Natural killer cell (primary cell): Measurements from ENCODE around the gene CACNA1D. TPM values are rescaled to one million over a fixed set of nuclear protein-coding genes. Genes with fewer than 3 reads are reported as not detected.

Experiments used
- ATAC-seq, 3 donors: fragments of 150-1000 bp in 2 of 3; fragments of 200-7000 bp in 1 of 3; cut with Tn5 transposase; 1 replicate in 1 of 3; 2 replicates in 2 of 3; pipeline ENCODE4 v1.10.0; 2021; ENCODE audit warnings: mild to moderate bottlenecking in 2 of 3, moderate library complexity in 2 of 3
- DNase-seq, 2 donors: peaks; one replicate each; pipeline versions ENCODE4 v3.0.0 to v3.0.0-alpha.2; 2013 to 2021; ENCODE audit warnings: mixed read lengths in 1 of 2
- H3K27ac ChIP-seq: one replicate; pipeline ENCODE4 v1.5.1; 2013; ENCODE audit warnings: mild to moderate bottlenecking, low read length
- H3K27me3 ChIP-seq: one replicate; pipeline ENCODE4 v1.6.1; 2013; ENCODE audit warnings: low read length; ENCODE audit not compliant: control insufficient read depth, insufficient read depth
- H3K36me3 ChIP-seq: one replicate; pipeline ENCODE4 v1.6.1; 2013; ENCODE audit warnings: low read length; ENCODE audit not compliant: control insufficient read depth, insufficient read depth
- H3K4me1 ChIP-seq: one replicate; pipeline ENCODE4 v1.6.1; 2013; ENCODE audit warnings: low read length; ENCODE audit not compliant: control insufficient read depth, insufficient read depth
- H3K4me3 ChIP-seq: one replicate; pipeline ENCODE4 v1.5.1; 2013; ENCODE audit warnings: low read length
- H3K9me3 ChIP-seq: one replicate; pipeline ENCODE4 v1.6.1; 2013; ENCODE audit warnings: low read length; ENCODE audit not compliant: control insufficient read depth, insufficient read depth
- H3K27ac Mint-ChIP-seq, 2 donors: one replicate each; pipeline ENCODE4 v1.8.0; 2022; ENCODE audit warnings: mild to moderate bottlenecking in 2 of 2, mixed read lengths in 2 of 2, moderate library complexity in 1 of 2
- H3K27me3 Mint-ChIP-seq, 2 donors: one replicate each; pipeline ENCODE4 v1.8.0; 2022; ENCODE audit warnings: low read depth in 2 of 2, mixed read lengths in 2 of 2
- H3K36me3 Mint-ChIP-seq: one replicate; pipeline ENCODE4 v1.8.0; 2022; ENCODE audit warnings: mixed read lengths
- H3K4me1 Mint-ChIP-seq, 2 donors: one replicate each; pipeline ENCODE4 v1.8.0; 2022; ENCODE audit warnings: mixed read lengths in 2 of 2
- H3K4me3 Mint-ChIP-seq: one replicate; pipeline ENCODE4 v1.8.0; 2022; ENCODE audit warnings: mild to moderate bottlenecking, moderate library complexity, mixed read lengths
- H3K9me3 Mint-ChIP-seq, 2 donors: one replicate each; pipeline ENCODE4 v1.8.0; 2022; ENCODE audit warnings: mixed read lengths in 2 of 2
- CTCF ChIP-seq: fragments of 200-600 bp; IDR thresholded peaks from one replicate; pipeline ENCODE4 v1.8.0; 2022; ENCODE audit warnings: antibody characterized with exemption
- WGBS: methylation state at CpG from one replicate; pipeline ENCODE4 v1.1.7; 2013; ENCODE audit warnings: missing lambda C conversion rate; ENCODE audit not compliant: insufficient coverage; 5-methylcytosine and 5-hydroxymethylcytosine counted together
- intact Hi-C: fragments of 100-400 bp; cut with micrococcal nuclease; formaldehyde crosslinking; loops from one replicate; pipeline ENCODE4 v1.14.2; 2022
- total RNA-seq, 4 donors: library from RNA; stranded (reverse); fragments of 120-200 nt in 1 of 4; gene quantifications; one replicate each; pipeline versions ENCODE4 v1.2.3 to v1.2.4, GENCODE V29; 2013 to 2022

The CACNA1D gene
- total RNA-seq, 3 donors from 2014 or later (not counting 1 experiment from before 2014, with no cell fraction given) = 0.54 to 10.1 TPM; not detected in 1

GRCh38 chr3:53534676-53535400 is 40.4 kb downstream of the CACNA1D start:
- 88% methylated on average over 13 of the region's 13 CpGs for WGBS
- H3K27ac ChIP-seq = no peak overlapping the region
- no peaks in the 10 kb centered on the region for H3K36me3 Mint-ChIP-seq

GRCh38 chr3:53536282-53536681 is 41.9 kb downstream of the CACNA1D start:
- H3K27ac Mint-ChIP-seq = no peak overlapping the region
- no peak overlapping the region for H3K4me3 Mint-ChIP-seq
- no peaks in the 10 kb centered on the region for H3K27me3 ChIP-seq
- no peaks in the 10 kb centered on the region for H3K9me3 ChIP-seq
- WGBS = 88% methylated on average over 3 of the region's 4 CpGs
- H3K27me3 Mint-ChIP-seq = peaks cover 12 to 42% of the 10 kb centered on the region in 2 donors
- ATAC-seq (no peak), DNase-seq (no peak)
- H3K9me3 Mint-ChIP-seq = no peaks in the 10 kb centered on the region
- no peaks in the 10 kb centered on the region for H3K4me1 ChIP-seq
- no peaks in the 10 kb centered on the region for H3K36me3 Mint-ChIP-seq
- H3K27ac ChIP-seq = no peak overlapping the region
- no peak overlapping the region for H3K4me3 ChIP-seq
- no peak for TF ChIP-seq CTCF
- H3K36me3 ChIP-seq = no peaks in the 10 kb centered on the region
- intact Hi-C loops = no loop called here
- no peaks in the 10 kb centered on the region for H3K4me1 Mint-ChIP-seq

More at GRCh38 chr3:53534676-53535400, 40.4 kb downstream of the CACNA1D start:
- Mint-ChIP-seq H3K27me3 (peaks cover 13 to 49% of the 10 kb centered on the region in 2 donors), H3K9me3 (no peaks in the 10 kb centered on the region), H3K4me1 (no peaks in the 10 kb centered on the region), H3K4me3 (no peak overlapping the region), H3K27ac (no peak overlapping the region)
- Histone ChIP-seq H3K36me3 (no peaks in the 10 kb centered on the region), H3K4me1 (no peaks in the 10 kb centered on the region), H3K4me3 (no peak overlapping the region), H3K9me3 (no peaks in the 10 kb centered on the region), H3K27me3 (no peaks in the 10 kb centered on the region)
- intact Hi-C loops = no loop called here
- no peak for ATAC-seq
- TF ChIP-seq CTCF = no peak
- no peak for DNase-seq

- Histone ChIP-seq H3K36me3 (no peaks in the 10 kb centered on the region), H3K9me3 (no peaks in the 10 kb centered on the region), H3K27ac (no peak overlapping the region), H3K4me1 (no peaks in the 10 kb centered on the region), H3K27me3 (no peaks in the 10 kb centered on the region), H3K4me3 (no peak overlapping the region)
- Mint-ChIP-seq H3K36me3 (no peaks in the 10 kb centered on the region), H3K9me3 (no peaks in the 10 kb centered on the region), H3K27me3 (peaks cover 18 to 19% of the 10 kb centered on the region in 2 donors), H3K27ac (no peak overlapping the region), H3K4me3 (no peak overlapping the region), H3K4me1 (no peaks in the 10 kb centered on the region)
- intact Hi-C loops = no loop called here
- 94% methylated on average over 3 of the region's 3 CpGs for WGBS
- no peak for DNase-seq
- no peak for ATAC-seq
- TF ChIP-seq CTCF = no peak
Observed at GRCh38 chr3:53544357-53544756, 49.9 kb downstream of the CACNA1D start.
